Left lung (tissue), 10 donors: Measurements from ENCODE around the gene R3HCC1L. TPM values are rescaled to one million over a fixed set of nuclear protein-coding genes. Genes with fewer than 3 reads are reported as not detected.

Experiments used
- ATAC-seq: fragments of 200-7000 bp; cut with Tn5 transposase; one replicate; pipeline ENCODE4 v1.9.1; 2020; ENCODE audit warnings: moderate library complexity
- DNase-seq, 4 donors: peaks; one replicate each; pipeline ENCODE4 v3.0.0-alpha.2; 2013 to 2020
- H3K27ac ChIP-seq, 2 donors: fragments of 200-600 bp; sonication (generic) in 1 of 2; one replicate each; pipeline versions ENCODE4 v1.5.0 to v1.8.0; 2020 to 2021
- H3K27me3 ChIP-seq, 2 donors: fragments of 200-600 bp; sonication (generic) in 1 of 2; one replicate each; pipeline versions ENCODE4 v1.5.0 to v1.8.0; 2020 to 2021
- H3K36me3 ChIP-seq, 2 donors: fragments of 200-600 bp; sonication (generic) in 1 of 2; one replicate each; pipeline versions ENCODE4 v1.5.0 to v1.8.0; 2020 to 2021
- H3K4me1 ChIP-seq, 2 donors: fragments of 200-600 bp; one replicate each; pipeline ENCODE4 v1.8.0; 2021
- H3K4me3 ChIP-seq, 2 donors: fragments of 200-600 bp; sonication (generic) in 1 of 2; one replicate each; pipeline versions ENCODE4 v1.5.0 to v1.8.0; 2020 to 2021; ENCODE audit warnings: mild to moderate bottlenecking in 1 of 2
- H3K9me3 ChIP-seq, 2 donors: fragments of 200-600 bp; sonication (generic) in 1 of 2; one replicate each; pipeline versions ENCODE4 v1.5.0 to v1.8.0; 2020 to 2021
- intact Hi-C, 2 donors: fragments of 100-400 bp; cut with DNase I; formaldehyde crosslinking; loops; one replicate each; pipeline versions ENCODE4 v1.11.2 to v1.14.2; 2022
- polyA plus RNA-seq, 6 donors: library from polyadenylated mRNA; unstranded; fragments of 120-200 nt; gene quantifications; one replicate each; pipeline ENCODE4 v1.2.1, GENCODE V29; 2013; ENCODE audit not compliant: insufficient read length in 6 of 6
- total RNA-seq, 2 donors: library from RNA; stranded (reverse); fragmentation: NEBNext Ultra II Directional; extraction: Animal tissue kit (Norgen Biotek cat#: 25700); gene quantifications; one replicate each; pipeline ENCODE4 v1.2.1, GENCODE V29; 2021
- TF ChIP-seq, protein P1 (sequence below), 2 donors: fragments of 200-600 bp; sonication (generic) in 1 of 2; IDR thresholded peaks; one replicate each; pipeline versions ENCODE4 v1.5.0 to v1.8.0; 2021; ENCODE audit warnings: antibody characterized with exemption in 2 of 2
- donor health status: DM: no; HTN: yes; CAD: no.
- donor health status: DM: no; HTN: no; CAD: no.

Gene R3HCC1L
- total and polyA plus RNA-seq, 8 donors, result 10.3 to 24.1 (median 18.5) TPM

DNA sequence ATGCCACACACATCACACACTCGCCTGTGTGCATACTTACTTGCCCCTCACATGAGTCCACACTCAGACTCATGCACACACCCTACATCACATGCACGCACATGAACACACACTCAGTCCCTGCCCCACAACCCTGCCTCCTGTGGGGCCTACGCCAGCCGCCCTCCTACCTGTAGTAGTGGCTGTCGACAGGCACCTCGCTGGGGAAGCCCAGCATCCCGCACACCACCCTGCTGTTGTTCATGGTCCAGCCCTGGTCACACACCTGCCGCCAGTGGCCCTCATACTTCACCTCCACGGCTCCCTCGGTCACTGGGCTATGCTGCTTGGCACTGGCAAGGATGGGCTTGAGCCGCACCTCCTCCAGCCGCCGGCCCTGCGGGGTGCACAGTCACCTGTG lies 126.3 kb downstream of the R3HCC1L start:
- ATAC-seq (peak; percentile 5), DNase-seq (no peak)
- TF ChIP-seq, protein P1, sequence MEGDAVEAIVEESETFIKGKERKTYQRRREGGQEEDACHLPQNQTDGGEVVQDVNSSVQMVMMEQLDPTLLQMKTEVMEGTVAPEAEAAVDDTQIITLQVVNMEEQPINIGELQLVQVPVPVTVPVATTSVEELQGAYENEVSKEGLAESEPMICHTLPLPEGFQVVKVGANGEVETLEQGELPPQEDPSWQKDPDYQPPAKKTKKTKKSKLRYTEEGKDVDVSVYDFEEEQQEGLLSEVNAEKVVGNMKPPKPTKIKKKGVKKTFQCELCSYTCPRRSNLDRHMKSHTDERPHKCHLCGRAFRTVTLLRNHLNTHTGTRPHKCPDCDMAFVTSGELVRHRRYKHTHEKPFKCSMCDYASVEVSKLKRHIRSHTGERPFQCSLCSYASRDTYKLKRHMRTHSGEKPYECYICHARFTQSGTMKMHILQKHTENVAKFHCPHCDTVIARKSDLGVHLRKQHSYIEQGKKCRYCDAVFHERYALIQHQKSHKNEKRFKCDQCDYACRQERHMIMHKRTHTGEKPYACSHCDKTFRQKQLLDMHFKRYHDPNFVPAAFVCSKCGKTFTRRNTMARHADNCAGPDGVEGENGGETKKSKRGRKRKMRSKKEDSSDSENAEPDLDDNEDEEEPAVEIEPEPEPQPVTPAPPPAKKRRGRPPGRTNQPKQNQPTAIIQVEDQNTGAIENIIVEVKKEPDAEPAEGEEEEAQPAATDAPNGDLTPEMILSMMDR (IDR thresholded peaks at IDR 0.05), result no peak
- Histone ChIP-seq H3K36me3 (peaks cover 0 to 7% of the 10 kb centered on the region in 2 donors), H3K27ac (no peak overlapping the region), H3K4me1 (peaks cover 0 to 20% of the 10 kb centered on the region in 2 donors), H3K27me3 (no peaks in the 10 kb centered on the region), H3K4me3 (no peak overlapping the region), H3K9me3 (no peaks in the 10 kb centered on the region)
- intact Hi-C loops, result no loop called here

DNA sequence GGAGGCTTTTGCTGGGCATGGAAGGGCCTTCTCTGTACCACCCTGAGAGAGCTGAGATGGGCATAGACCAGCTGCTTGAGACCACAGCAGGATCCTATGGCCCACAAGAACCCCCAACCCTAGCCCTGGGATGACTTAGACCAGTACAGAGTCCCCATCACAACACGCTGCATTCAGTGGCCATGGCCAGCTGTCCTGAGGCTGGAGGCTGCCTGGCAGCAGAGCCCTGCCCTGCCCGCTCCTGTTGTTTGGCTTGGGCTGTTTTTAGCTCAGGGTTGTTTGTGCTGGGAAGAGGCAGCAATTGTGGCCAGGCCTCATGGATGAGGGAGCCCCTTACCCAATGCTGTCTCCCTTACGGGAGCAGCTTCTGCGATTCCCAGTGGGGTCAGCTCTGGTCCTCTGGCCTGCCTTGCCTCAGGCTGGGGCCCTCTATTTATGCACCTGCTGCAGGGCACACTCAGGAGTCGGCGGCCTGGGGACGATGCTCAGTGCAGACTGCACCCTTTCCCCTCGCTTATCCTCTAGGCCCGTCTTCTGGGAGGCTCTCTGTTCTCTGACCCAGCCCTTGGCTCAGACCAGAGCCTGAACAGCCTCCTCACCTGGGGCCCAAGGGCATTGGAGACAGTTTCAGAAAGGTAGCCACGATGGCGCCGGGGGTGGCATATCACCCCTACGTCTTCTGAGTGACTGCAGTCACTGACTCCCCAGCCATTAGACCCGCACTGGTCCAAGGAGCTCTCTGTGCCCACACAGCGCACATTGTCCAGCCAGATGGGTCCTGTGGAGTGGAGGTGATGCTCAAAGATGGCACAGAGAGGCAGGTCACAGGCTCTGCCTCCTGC lies 127.2 kb downstream of the R3HCC1L start:
- TF ChIP-seq, protein P1 (IDR thresholded peaks at IDR 0.05), result no peak
- intact Hi-C loops, result no loop called here
- H3K4me3 ChIP-seq, result no peak overlapping the region
- H3K27me3 ChIP-seq, result peaks cover 0 to 8% of the 10 kb centered on the region in 2 donors
- ATAC-seq, result no peak
- DNase-seq, result no peak
- peaks cover 0 to 20% of the 10 kb centered on the region in 2 donors for H3K4me1 ChIP-seq
- H3K27ac ChIP-seq, result no peak overlapping the region
- H3K36me3 ChIP-seq, result no peaks in the 10 kb centered on the region
- H3K9me3 ChIP-seq, result no peaks in the 10 kb centered on the region

DNA sequence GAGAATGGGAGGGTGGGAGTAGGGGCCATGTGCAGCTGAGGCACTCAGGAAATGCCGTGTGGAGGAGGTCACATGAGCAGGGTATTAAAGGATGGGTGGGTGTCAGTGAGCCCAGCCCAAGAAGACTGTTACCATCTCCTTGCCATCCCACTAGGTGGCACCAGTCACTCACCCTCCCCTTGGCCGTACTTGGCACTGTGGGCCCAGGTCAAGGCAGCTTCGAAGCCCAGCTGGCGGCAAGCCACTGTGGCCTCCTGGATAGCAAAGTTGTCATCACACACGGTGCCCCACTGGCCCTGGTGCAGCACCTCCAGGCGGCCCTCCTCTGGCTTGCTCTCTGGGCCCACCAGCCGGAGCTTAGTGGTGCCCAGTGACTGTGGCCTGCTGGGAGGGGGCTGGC lies 128.1 kb downstream of the R3HCC1L start:
- no peaks in the 10 kb centered on the region for H3K9me3 ChIP-seq
- DNase-seq (peak in 1 of 4 donors; percentile 82), ATAC-seq (peak; percentile 70)
- H3K4me1 ChIP-seq, result peaks cover 0 to 23% of the 10 kb centered on the region in 2 donors
- intact Hi-C loops, result no loop called here
- H3K36me3 ChIP-seq, result no peaks in the 10 kb centered on the region
- no peak overlapping the region for H3K4me3 ChIP-seq
- H3K27me3 ChIP-seq, result peaks cover 0 to 17% of the 10 kb centered on the region in 2 donors
- TF ChIP-seq, protein P1 (IDR thresholded peaks at IDR 0.05), result peak; percentile 32 to 38
- H3K27ac ChIP-seq, result no peak overlapping the region

DNA sequence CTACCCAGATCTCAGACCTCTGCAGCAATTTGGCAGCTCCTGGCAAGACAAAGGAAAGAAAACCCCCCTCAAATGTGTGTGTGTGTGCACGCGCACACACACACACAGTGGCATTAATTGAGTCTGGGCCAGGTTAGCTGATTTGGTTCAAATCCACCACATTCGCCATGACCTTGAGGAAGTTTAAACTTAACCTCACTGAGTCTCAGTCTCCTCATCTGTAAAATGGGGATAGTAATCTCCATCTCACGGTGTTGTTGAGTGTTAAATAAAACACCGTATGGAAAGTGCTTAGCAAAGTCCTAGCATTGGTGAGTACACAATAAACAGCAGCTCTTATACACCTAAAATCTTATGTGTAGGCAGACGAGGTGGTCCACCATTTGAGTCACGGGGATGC lies 128.6 kb downstream of the R3HCC1L start:
- H3K36me3 ChIP-seq, result no peaks in the 10 kb centered on the region
- intact Hi-C loops, result no loop called here
- no peaks in the 10 kb centered on the region for H3K9me3 ChIP-seq
- peaks cover 0 to 22% of the 10 kb centered on the region in 2 donors for H3K27me3 ChIP-seq
- TF ChIP-seq, protein P1 (IDR thresholded peaks at IDR 0.05), result no peak
- DNase-seq (no peak), ATAC-seq (no peak)
- H3K4me3 ChIP-seq, result no peak overlapping the region
- H3K27ac ChIP-seq, result no peak overlapping the region
- H3K4me1 ChIP-seq, result peaks cover 0 to 28% of the 10 kb centered on the region in 2 donors

DNA sequence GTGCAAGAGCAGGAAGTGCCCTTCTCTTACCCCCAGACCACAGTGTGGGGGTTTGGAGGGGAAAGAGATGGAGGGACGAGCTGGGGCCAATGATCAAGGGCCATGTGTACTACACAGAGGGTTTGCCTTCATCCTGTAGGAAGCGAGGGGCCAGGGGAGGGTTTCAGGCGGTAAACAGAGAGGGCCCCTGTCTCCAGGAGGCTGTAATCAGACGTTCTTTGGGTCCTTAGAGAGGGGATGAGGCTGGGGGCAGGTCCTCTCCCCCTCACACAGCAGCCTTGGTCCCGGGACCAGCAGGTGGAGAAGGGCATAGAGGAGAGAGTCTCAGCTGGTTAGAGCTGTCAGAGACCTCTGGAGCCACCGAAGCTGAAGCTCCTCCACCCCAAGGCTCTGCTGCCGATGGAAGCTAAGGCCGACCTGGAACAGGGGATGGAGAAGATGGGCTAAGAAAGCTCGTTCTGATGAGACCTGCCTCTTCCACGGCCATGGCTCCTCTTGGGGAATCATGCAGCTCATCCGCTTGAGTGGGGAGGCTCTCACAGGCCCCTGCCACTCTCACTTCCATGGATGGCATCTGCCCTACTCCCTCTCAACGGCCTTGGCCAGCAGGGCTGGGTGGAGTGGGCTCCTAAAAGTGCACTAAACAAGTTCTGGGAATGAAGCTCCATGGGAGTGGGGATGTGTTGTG lies 130.1 kb downstream of the R3HCC1L start:
- H3K4me1 ChIP-seq, result peaks cover 10 to 33% of the 10 kb centered on the region in 2 donors
- H3K27ac ChIP-seq, result no peak overlapping the region
- H3K4me3 ChIP-seq, result no peak overlapping the region
- ATAC-seq (no peak), DNase-seq (no peak)
- H3K27me3 ChIP-seq, result peaks cover 0 to 33% of the 10 kb centered on the region in 2 donors
- no peaks in the 10 kb centered on the region for H3K9me3 ChIP-seq
- intact Hi-C loops, result no loop called here
- TF ChIP-seq, protein P1 (IDR thresholded peaks at IDR 0.05), result no peak
- H3K36me3 ChIP-seq, result no peaks in the 10 kb centered on the region
